ENCODE results near the gene FBXO48. TPM values are rescaled to one million over a fixed set of nuclear protein-coding genes. Genes with fewer than 3 reads are reported as not detected.
"Not testable (repeated sequence)": the region's sequence is repeated elsewhere in the genome, so short reads cannot be mapped to it uniquely, and the experiment has no call there.

The FBXO48 gene
- total RNA-seq, 1 donor from 2014 or later = 1.0 TPM

GRCh38 chr2:68472796-68473414, 5.8 kb upstream of the FBXO48 start:
- no peak for DNase-seq (ENCODE audit: low read depth)

- DNase-seq (ENCODE audit: low read depth) = no peak
Measured at GRCh38 chr2:68471385-68471784, 4.3 kb upstream of the FBXO48 start.

- DNase-seq (ENCODE audit: low read depth) = no peak
Measured at GRCh38 chr2:68469935-68470334, 2.8 kb upstream of the FBXO48 start.

GRCh38 chr2:68468801-68469200, 1.7 kb upstream of the FBXO48 start:
- no peak for DNase-seq (ENCODE audit: low read depth)

- DNase-seq (ENCODE audit: low read depth) = no peak
Measured at GRCh38 chr2:68466778-68467076, 367 bp downstream of the FBXO48 start.

- DNase-seq (ENCODE audit: low read depth) = peak; percentile 22
Measured at GRCh38 chr2:68466361-68466777, 725 bp downstream of the FBXO48 start.

- no peak for DNase-seq (ENCODE audit: low read depth)
Measured at GRCh38 chr2:68465081-68465916, 1.8 kb downstream of the FBXO48 start.

- DNase-seq (ENCODE audit: low read depth) = no peak
Measured at GRCh38 chr2:68464651-68465050, 2.4 kb downstream of the FBXO48 start.

GRCh38 chr2:68463287-68463877, 3.7 kb downstream of the FBXO48 start:
- peak; percentile 69 for DNase-seq (ENCODE audit: low read depth)

GRCh38 chr2:68458981-68459380, 8.1 kb downstream of the FBXO48 start:
- no peak for DNase-seq (ENCODE audit: low read depth)

GRCh38 chr2:68456198-68456597, 10.9 kb downstream of the FBXO48 start:
- no peak for DNase-seq (ENCODE audit: low read depth)

- no peak for DNase-seq (ENCODE audit: low read depth)
Measured at GRCh38 chr2:68454719-68455118, 12.4 kb downstream of the FBXO48 start.

GRCh38 chr2:68453761-68454360, 13.2 kb downstream of the FBXO48 start:
- no peak for DNase-seq (ENCODE audit: low read depth)

GRCh38 chr2:68452158-68452900, 14.8 kb downstream of the FBXO48 start:
- peak; percentile 22 for DNase-seq (ENCODE audit: low read depth)

- peak; percentile 37 for DNase-seq (ENCODE audit: low read depth)
Measured at GRCh38 chr2:68448671-68449653, 18.1 kb downstream of the FBXO48 start.

GRCh38 chr2:68447118-68447517, 20.0 kb downstream of the FBXO48 start:
- no peak for DNase-seq (ENCODE audit: low read depth)

GRCh38 chr2:68446425-68446824, 20.7 kb downstream of the FBXO48 start:
- DNase-seq (ENCODE audit: low read depth) = not testable (repeated sequence)

GRCh38 chr2:68441994-68442322, 25.1 kb downstream of the FBXO48 start:
- DNase-seq (ENCODE audit: low read depth) = no peak

GRCh38 chr2:68441179-68441993, 25.7 kb downstream of the FBXO48 start:
- peak; percentile 89 for DNase-seq (ENCODE audit: low read depth)
